GM12891 (cell line): ENCODE results near the gene CHST8.

Experiments used
- DNase-seq: peaks from one replicate; pipeline ENCODE4 v3.0.0; 2011; ENCODE audit warnings: low spot score; ENCODE audit not compliant: insufficient read length
- FAIRE-seq: peaks from 2 replicates; lab custom pipeline; 2011; peaks lifted over from hg19 to GRCh38; lab: Jason Lieb, UNC
- PAX5 ChIP-seq: IDR thresholded peaks from 2 replicates; pipeline ENCODE4 v1.6.1; 2011; ENCODE audit warnings: low read length, moderate library complexity, mild to moderate bottlenecking; ENCODE audit not compliant: insufficient read depth, severe bottlenecking
- POLR2A ChIP-seq: IDR thresholded peaks from 2 replicates; pipeline ENCODE4 v1.6.1; 2011; ENCODE audit warnings: low read depth, low read length, control low read depth
- POLR2AphosphoS5 ChIP-seq: IDR thresholded peaks from 2 replicates; pipeline ENCODE4 v1.6.1; 2011; ENCODE audit warnings: low read depth, low read length, control low read depth
- POU2F2 ChIP-seq: IDR thresholded peaks from 2 replicates; pipeline ENCODE4 v1.6.1; 2011; ENCODE audit warnings: low read depth, mild to moderate bottlenecking, control low read depth, low read length, moderate library complexity
- SPI1 ChIP-seq: IDR thresholded peaks from 2 replicates; pipeline ENCODE4 v1.6.1; 2011; ENCODE audit warnings: low read depth, low read length, control low read depth
- TAF1 ChIP-seq: IDR thresholded peaks from 2 replicates; pipeline ENCODE4 v1.6.1; 2011; ENCODE audit warnings: low read depth, low read length, control low read depth

Gene CHST8

GRCh38 chr19:33671211-33671610 is 49.5 kb downstream of the CHST8 start:
- no peak for TF ChIP-seq POU2F2
- no peak for TF ChIP-seq TAF1
- no peak for TF ChIP-seq POLR2AphosphoS5
- no peak for TF ChIP-seq POLR2A
- FAIRE-seq (no peak), DNase-seq (no peak)

DNA sequence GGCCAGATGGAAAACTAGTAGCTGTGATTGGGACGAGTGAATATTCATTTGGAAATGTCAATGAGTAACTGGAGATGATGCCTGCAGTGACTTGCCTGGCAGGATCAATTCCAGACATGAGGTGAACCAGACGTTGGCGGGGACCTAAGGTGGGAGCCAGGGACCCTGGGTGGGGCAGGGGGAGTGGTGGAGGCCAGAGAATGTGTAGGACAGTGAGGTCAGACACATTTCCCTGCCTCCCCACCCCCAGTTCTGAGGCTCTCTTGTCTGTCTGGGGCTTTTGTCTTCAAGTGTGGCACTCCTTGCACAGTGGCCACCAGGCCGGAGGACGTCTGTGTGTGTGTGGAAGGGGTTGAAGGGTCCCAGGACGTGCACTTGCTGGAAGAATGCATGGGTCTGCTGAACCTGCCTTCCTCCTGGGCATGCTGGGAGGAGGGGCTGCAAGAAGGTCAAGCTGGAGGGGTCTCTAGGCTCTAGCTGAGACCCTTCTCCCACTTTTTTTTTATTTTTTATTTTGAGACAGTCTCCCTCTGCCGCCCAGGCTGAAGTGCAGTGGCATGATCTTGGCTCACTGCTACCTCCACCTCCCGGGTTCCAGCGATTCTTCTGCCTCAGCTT is 51.6 kb downstream of the CHST8 start:
- FAIRE-seq (no peak), DNase-seq (no peak)
- no peak for TF ChIP-seq SPI1
- no peak for TF ChIP-seq POLR2AphosphoS5
- TF ChIP-seq POU2F2 = no peak
- TF ChIP-seq POLR2A = no peak
- no peak for TF ChIP-seq TAF1
- TF ChIP-seq PAX5 = no peak

DNA sequence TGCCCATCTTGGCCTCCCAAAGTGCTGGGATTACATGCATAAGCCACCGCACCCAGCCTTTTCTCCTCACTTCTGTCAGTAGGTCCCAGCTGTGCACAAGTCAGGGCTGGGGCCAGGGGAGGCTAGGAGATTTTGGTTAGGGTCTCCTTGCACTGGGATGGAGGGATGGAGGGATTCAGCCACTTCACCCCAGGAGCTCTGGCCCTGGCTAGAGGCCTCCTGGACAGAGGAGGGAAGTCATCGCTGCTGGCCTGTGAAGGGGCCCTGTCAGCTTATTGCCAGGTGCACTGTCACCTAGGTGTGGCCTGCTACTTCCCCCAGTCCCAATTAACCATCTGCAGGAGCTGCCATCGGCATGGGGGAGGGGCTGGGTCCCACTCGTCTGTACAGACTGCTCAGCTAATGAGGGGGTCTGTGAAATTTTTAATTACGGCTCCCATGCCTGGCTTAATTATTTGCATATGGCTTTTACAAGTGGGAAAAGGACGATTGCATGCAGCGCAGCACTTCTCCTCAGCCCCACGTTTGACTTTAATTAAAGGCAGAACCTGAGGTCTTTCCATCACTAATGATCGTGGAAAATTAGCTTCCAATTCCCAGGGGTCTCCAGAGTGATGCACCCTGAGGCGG is 52.4 kb downstream of the CHST8 start:
- DNase-seq (no peak), FAIRE-seq (no peak)
- TF ChIP-seq POLR2AphosphoS5 (no peak), POU2F2 (no peak), POLR2A (no peak), SPI1 (no peak), PAX5 (no peak), TAF1 (no peak)

DNA sequence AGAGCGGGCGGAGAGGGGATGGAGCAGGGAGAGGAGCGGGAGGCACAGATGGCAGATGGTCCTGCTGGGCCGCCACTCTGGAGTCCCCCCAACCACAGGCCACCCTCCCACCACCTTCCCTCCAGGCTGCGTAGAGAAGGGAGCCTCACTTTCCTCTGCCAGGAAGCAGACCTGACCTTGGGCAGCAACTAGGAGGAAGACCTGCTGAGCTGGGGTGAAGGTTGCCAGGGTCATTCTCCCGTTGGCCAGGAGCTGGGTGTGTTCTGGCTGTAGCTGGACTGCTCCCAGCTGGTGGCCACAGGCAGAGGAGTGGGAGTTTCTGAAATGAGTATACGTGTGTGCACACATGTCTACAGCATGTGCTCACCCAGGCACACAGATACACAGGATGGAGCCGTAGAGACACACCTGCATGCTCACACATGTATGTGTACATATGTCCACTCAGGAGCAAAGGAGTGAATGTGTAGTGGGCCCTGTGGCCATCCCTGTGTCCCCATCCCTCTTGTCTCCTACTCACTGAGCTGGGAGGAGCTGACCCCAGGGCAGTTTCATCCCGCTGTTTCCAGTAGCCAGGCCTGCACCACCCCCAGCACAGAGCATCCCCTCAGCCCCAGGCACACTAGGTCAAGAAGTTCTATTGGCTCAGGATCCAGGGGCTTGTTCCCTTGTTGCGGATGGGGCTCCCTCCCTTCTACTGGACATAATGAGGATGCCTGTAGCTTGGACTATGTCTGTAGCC is 53.0 kb downstream of the CHST8 start:
- DNase-seq (no peak), FAIRE-seq (no peak)
- TF ChIP-seq TAF1 (no peak), POLR2AphosphoS5 (no peak), SPI1 (no peak), POLR2A (no peak), POU2F2 (no peak), PAX5 (no peak)

DNA sequence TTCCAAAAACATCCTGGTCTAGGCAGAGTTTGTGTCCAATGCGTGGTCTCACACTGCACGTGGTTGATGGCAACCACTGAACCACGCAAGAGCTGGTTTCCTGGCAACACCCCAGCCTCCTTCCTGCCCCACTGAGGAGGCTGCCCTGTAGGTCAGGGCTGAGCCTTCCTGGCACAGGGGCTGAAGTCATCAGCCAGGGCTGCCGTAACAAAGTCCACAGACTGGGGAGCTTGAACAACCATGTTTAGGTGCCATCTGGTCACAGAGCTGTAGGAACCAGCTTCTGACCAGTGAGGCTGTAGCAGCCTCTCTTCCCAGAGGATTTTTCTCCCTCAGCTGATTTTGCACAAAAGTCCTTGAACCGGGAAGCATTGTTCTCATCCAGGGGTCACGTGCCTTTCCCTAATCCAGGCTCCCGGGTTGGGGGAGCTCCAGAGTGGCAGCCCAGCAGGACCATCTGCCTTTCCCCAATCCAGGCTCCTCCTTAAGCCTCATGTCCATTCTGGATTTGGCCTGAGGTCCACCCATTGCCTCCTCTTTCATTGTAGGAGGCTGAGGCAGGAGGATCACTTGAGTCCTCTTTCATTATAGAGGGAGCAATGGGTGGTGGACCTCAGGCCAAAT is 53.9 kb downstream of the CHST8 start:
- no peak for TF ChIP-seq SPI1
- TF ChIP-seq POLR2A = no peak
- no peak for TF ChIP-seq POU2F2
- no peak for TF ChIP-seq TAF1
- no peak for TF ChIP-seq PAX5
- no peak for TF ChIP-seq POLR2AphosphoS5
- no peak for DNase-seq
- FAIRE-seq = no peak

DNA sequence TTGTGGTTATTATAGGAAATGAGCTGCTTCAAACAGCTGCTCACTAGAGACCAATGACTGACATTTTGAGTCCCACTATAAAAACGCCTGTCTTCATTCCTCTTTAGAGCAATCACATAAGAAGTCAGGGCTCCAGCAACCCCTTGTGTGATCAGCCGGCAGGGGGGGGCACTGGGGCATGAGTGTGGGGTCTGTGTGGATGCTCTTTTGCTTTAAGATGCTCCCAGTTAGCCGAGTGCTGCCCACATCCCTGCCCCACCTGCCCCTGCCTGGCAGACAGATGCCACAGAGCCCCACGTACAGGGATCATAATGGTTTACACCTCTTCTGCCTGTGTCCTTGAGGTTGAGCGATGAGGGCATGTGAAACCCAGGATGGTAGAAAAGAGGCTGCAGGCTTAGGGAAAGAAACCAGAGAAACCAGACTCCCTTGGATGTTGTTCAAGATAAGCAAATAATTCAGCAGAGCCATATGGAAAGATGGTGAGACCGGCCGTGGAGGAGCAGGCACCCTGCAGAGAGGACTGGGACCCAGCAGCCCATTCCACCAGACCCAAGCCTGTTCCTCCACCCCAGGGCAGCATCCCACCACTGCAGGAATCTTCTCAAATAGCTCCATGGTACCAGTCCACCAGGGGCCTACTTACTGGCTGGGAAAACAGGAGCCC is 55.4 kb downstream of the CHST8 start:
- FAIRE-seq (no peak), DNase-seq (no peak)
- TF ChIP-seq POLR2A (no peak), PAX5 (no peak)

DNA sequence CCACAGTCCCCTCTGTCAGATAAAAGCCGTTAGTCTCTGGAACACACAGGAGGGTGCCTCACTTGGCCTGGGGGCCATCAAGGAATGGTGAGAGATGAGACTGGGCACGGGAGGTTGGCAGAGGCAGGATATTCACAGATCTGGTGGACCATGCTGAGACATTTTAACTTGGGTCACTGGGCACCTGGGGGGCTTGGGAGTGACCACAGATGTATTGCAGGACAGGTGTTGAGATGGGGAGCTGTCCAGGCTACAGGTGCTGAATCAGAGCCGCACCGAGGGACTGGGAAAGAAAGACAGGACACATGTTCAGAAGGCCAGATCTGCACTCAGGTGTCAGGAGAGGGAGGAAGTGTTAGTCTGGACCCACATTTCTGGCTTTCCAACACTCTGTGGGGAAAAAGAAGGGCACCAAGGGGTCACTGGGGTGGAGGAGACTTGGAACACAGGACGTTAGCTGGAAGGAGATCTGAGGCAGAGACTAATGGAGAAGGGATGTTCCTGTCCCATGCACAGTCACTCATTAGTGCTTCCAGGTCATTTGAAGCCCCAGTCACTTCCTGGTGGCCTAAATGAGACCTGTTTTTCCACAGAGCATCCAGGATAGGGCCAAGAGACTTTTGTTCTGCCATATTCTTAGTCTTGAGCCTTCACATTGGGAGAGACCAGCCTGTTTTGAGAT is 56.1 kb downstream of the CHST8 start:
- TF ChIP-seq SPI1 (no peak), POU2F2 (no peak), POLR2AphosphoS5 (no peak), POLR2A (no peak), TAF1 (no peak), PAX5 (no peak)
- FAIRE-seq (no peak), DNase-seq (no peak)

GRCh38 chr19:33678796-33679585 is 57.2 kb downstream of the CHST8 start:
- no peak for DNase-seq
- no peak for TF ChIP-seq POU2F2
- no peak for TF ChIP-seq PAX5
- TF ChIP-seq SPI1 = no peak
- no peak for TF ChIP-seq TAF1
- no peak for TF ChIP-seq POLR2AphosphoS5
- TF ChIP-seq POLR2A = no peak
- no peak for FAIRE-seq
